Stomach (tissue), 4 donors: ENCODE results near the gene RYR3.

ENCODE experiments used
- CTCF ChIP-seq, 7 experiments: fragments of 450-650 bp in 4 of 7; fragments of 200-600 bp in 3 of 7; sonication (generic) in 3 of 7; IDR thresholded peaks; one replicate each; pipeline ENCODE4 v1.5.1; 2016 to 2019; ENCODE audit warnings: antibody characterized with exemption in 7 of 7, control low read depth in 2 of 7, mild to moderate bottlenecking in 1 of 7
- POLR2AphosphoS5 ChIP-seq, 3 donors: sonication (generic); formaldehyde crosslinking; IDR thresholded peaks; one replicate each; pipeline ENCODE4 v1.6.1; 2016; ENCODE audit warnings: antibody characterized with exemption in 3 of 3

DNA sequence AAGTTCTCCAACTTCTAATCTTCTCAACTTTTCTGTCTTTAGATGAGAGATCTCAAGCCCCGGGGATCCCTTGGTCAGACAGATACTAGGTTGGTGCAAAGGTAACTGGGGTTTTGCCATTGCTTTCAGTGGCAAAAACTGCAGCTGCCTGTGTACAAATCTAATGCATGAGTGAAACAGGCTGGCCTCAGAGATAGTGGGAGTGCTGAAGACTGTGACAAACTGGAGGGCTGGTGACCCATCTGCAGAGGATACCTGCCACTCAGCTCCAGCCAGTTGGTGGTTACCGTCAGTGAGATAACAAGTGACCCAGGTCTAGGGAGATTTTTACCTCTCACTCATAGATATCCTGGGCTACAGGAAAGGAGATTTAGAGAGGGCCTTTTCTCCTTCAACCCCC is 85.7 kb downstream of the RYR3 start:
- TF ChIP-seq CTCF (IDR thresholded peaks at IDR 0.05) (no peak), POLR2AphosphoS5 (IDR thresholded peaks at IDR 0.05) (no peak)
